Ascending aorta (tissue), 2 donors: ENCODE measurements around the gene TTC13. TPM values are rescaled to one million over a fixed set of nuclear protein-coding genes. Genes with fewer than 3 reads are reported as not detected.

ENCODE experiments used
- DNase-seq, 2 donors: peaks; one replicate each; pipeline ENCODE4 v3.0.0-alpha.2; 2019; ENCODE audit warnings: low spot score in 2 of 2
- H3K27ac ChIP-seq, 2 donors: fragments of 200-600 bp; sonication (generic); one replicate each; pipeline ENCODE4 v1.5.1; 2016 to 2017; ENCODE audit warnings: mild to moderate bottlenecking in 1 of 2
- H3K27me3 ChIP-seq: fragments of 200-600 bp; sonication (generic); one replicate; pipeline ENCODE4 v1.5.1; 2017
- H3K36me3 ChIP-seq, 2 donors: fragments of 200-600 bp; sonication (generic); one replicate each; pipeline ENCODE4 v1.5.1; 2016
- H3K4me1 ChIP-seq, 2 donors: fragments of 200-600 bp; sonication (generic); one replicate each; pipeline ENCODE4 v1.5.1; 2016 to 2017; ENCODE audit warnings: mild to moderate bottlenecking in 1 of 2
- H3K4me3 ChIP-seq, 2 donors: fragments of 200-600 bp; sonication (generic); one replicate each; pipeline ENCODE4 v1.5.1; 2016 to 2017; ENCODE audit warnings: mild to moderate bottlenecking in 1 of 2
- H3K9me3 ChIP-seq, 2 donors: fragments of 200-600 bp; sonication (generic); one replicate each; pipeline ENCODE4 v1.5.1; 2016
- intact Hi-C: fragments of 100-400 bp; cut with DNase I; formaldehyde crosslinking; loops from one replicate; pipeline ENCODE4 v1.15.1; 2023
- total RNA-seq: library from RNA; depleted of rRNA; stranded (reverse); fragments of >200 nt; gene quantifications from one replicate; pipeline ENCODE4 v1.1.0, GENCODE V29; 2016
- TF ChIP-seq, protein P1 (sequence below), 3 experiments: fragments of 200-600 bp in 2 of 3; fragments of 450-650 bp in 1 of 3; sonication (generic) in 2 of 3; IDR thresholded peaks; one replicate each; pipeline ENCODE4 v1.5.1; 2016 to 2019; ENCODE audit warnings: antibody characterized with exemption in 3 of 3, mild to moderate bottlenecking in 1 of 3, moderate library complexity in 1 of 3

TTC13 gene
- total RNA-seq, 1 donor from 2014 or later = 21.5 TPM

DNA sequence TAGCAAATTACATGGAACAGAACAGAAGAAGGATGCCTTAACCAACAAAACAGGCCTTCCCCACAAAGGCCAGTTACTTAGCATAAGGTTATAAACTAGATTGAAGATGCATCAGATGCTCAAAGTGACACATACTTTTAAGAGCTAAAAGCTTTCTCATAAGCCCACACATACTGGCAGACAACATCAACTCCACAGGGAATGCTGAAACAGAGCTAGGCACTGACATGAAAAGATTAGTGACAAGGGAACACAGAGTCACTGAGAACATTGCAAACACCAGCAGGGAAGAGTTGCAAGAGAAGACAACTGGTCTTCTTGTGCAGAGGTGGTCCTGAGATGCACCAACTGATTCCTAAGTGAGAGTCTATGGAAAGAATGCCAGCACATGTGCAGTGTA is 6.9 kb downstream of the TTC13 start:
- TF ChIP-seq, protein P1, sequence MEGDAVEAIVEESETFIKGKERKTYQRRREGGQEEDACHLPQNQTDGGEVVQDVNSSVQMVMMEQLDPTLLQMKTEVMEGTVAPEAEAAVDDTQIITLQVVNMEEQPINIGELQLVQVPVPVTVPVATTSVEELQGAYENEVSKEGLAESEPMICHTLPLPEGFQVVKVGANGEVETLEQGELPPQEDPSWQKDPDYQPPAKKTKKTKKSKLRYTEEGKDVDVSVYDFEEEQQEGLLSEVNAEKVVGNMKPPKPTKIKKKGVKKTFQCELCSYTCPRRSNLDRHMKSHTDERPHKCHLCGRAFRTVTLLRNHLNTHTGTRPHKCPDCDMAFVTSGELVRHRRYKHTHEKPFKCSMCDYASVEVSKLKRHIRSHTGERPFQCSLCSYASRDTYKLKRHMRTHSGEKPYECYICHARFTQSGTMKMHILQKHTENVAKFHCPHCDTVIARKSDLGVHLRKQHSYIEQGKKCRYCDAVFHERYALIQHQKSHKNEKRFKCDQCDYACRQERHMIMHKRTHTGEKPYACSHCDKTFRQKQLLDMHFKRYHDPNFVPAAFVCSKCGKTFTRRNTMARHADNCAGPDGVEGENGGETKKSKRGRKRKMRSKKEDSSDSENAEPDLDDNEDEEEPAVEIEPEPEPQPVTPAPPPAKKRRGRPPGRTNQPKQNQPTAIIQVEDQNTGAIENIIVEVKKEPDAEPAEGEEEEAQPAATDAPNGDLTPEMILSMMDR (IDR thresholded peaks at IDR 0.05) = no peak
- no peaks in the 10 kb centered on the region for H3K27me3 ChIP-seq
- H3K4me1 ChIP-seq = no peaks in the 10 kb centered on the region
- no peak for DNase-seq
- no peaks in the 10 kb centered on the region for H3K36me3 ChIP-seq
- intact Hi-C loops = loop anchor here (10.0 kb wide), 1 partner anchor 243 kb away; no protein-coding TSS in a partner anchor
- H3K9me3 ChIP-seq = no peaks in the 10 kb centered on the region
- H3K27ac ChIP-seq = no peak overlapping the region
- no peak overlapping the region for H3K4me3 ChIP-seq

DNA sequence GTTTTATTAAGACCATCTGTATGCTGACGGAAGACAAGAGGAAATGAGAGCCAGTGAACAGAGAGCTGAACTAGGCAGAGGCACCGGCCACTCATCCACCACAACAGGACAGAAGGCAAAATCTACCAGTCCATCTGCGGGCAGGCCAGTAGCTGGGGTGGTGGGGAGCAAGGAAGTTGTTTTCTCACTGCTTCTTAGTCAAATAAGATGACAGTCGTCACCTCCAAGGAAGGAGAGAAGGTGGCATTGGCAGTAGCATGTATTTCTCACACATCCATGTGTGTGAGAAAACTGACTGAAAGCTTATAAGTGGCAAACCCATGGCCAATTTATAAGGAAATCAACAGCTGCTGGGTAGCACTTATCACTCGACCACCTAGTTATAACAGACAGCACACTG is 8.2 kb downstream of the TTC13 start:
- Histone ChIP-seq H3K36me3 (no peaks in the 10 kb centered on the region), H3K9me3 (no peaks in the 10 kb centered on the region), H3K27me3 (no peaks in the 10 kb centered on the region), H3K4me1 (no peaks in the 10 kb centered on the region), H3K27ac (no peak overlapping the region), H3K4me3 (no peak overlapping the region)
- no peak for DNase-seq
- TF ChIP-seq, protein P1 (IDR thresholded peaks at IDR 0.05) = no peak
- intact Hi-C loops = loop anchor here (10.0 kb wide), 1 partner anchor 244 kb away; no protein-coding TSS in a partner anchor

DNA sequence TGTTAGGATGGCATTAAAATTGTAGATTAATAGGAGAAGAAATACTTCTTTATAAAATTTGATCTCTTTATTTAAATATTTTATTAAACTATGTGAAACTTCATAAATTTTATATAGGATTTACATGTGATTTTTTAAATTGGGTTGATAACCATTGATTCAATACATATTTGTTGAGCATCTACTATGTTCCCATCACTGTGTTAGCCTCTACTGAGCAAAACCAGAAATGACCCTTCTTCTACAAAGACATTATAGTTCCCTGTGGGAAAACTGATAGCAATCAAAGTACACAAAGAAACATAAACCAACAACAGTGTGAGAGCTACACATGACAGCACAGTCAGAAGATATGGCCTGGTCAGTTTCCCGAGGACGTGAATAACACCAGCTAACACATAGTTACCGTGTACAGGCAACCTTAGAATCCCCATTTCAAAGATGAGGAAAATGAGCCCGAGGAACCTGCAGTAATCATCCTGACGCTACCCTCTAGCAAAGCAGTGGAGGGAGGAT is 12.2 kb downstream of the TTC13 start:
- DNase-seq = no peak
- Histone ChIP-seq H3K36me3 (no peaks in the 10 kb centered on the region), H3K27me3 (no peaks in the 10 kb centered on the region), H3K4me3 (no peak overlapping the region), H3K27ac (no peak overlapping the region), H3K4me1 (no peaks in the 10 kb centered on the region), H3K9me3 (no peaks in the 10 kb centered on the region)
- intact Hi-C loops = no loop called here
- TF ChIP-seq, protein P1 (IDR thresholded peaks at IDR 0.05) = no peak

DNA sequence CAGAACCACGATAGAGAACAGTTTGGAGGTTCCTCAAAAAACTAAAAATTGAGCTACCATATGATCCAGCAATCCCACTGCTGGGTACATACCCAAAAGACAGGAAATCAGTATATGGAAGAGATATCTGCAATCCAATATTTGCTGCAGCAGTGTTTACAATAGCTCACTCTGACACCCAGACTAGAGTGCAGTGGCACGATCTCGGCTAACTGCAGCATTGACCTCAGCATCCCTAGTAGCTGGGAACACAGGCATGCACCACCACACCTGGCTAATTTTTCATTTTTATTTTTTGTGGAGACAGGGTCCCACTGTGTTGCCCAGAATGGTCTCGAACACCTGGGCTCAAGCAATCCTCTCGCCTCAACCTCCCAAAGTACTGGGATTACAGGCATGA is 13.1 kb downstream of the TTC13 start:
- Histone ChIP-seq H3K4me3 (no peak overlapping the region), H3K27me3 (no peaks in the 10 kb centered on the region), H3K27ac (no peak overlapping the region), H3K36me3 (no peaks in the 10 kb centered on the region), H3K4me1 (no peaks in the 10 kb centered on the region), H3K9me3 (no peaks in the 10 kb centered on the region)
- TF ChIP-seq, protein P1 (IDR thresholded peaks at IDR 0.05) = no peak
- intact Hi-C loops = no loop called here
- no peak for DNase-seq

DNA sequence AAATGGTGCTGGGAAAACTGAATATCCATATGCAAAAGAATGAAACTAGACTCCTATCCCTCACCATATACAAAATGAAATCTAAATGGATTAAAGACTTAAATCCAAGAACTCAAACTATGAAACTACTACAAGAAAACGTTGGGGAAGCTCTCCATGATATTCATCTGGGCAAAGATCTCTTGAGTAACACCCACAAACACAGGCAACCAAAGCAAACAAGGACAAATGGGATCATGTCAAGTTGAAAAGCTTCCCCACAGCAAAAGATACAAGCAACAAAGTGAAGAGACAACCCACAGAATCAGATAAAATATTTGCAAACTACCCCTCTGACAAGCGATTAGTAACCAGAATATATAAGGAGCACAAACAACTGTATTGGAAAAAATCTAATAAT is 13.8 kb downstream of the TTC13 start:
- Histone ChIP-seq H3K27ac (no peak overlapping the region), H3K4me1 (no peaks in the 10 kb centered on the region), H3K4me3 (no peak overlapping the region), H3K36me3 (peaks cover 0 to 4% of the 10 kb centered on the region in 2 donors), H3K9me3 (no peaks in the 10 kb centered on the region), H3K27me3 (no peaks in the 10 kb centered on the region)
- TF ChIP-seq, protein P1 (IDR thresholded peaks at IDR 0.05) = no peak
- intact Hi-C loops = no loop called here
- no peak for DNase-seq

DNA sequence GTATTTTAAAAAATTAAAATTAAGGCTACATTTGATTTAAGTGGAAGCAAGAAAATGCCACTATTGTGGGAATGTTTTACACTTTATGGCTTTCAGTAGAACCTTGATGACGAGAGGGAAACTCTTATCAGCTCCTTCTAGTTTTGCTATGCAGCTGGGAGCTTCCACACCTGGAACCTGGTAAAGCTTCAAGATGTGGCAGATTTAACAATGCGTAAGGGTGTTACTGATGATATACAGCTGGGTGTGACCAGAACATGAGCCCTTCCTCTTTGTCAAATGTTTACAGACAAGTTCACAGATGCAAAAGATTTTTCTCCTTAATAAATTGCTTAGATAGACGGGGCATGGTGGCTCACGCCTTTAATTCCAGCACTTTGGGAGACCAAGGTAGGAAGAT is 20.3 kb downstream of the TTC13 start:
- DNase-seq = no peak
- Histone ChIP-seq H3K36me3 (peaks cover 10 to 14% of the 10 kb centered on the region in 2 donors), H3K27me3 (no peaks in the 10 kb centered on the region), H3K9me3 (no peaks in the 10 kb centered on the region), H3K4me3 (no peak overlapping the region), H3K4me1 (no peaks in the 10 kb centered on the region), H3K27ac (no peak overlapping the region)
- intact Hi-C loops = no loop called here
- TF ChIP-seq, protein P1 (IDR thresholded peaks at IDR 0.05) = no peak
